ENCODE data around the gene ARL13B.

ARL13B gene

DNA sequence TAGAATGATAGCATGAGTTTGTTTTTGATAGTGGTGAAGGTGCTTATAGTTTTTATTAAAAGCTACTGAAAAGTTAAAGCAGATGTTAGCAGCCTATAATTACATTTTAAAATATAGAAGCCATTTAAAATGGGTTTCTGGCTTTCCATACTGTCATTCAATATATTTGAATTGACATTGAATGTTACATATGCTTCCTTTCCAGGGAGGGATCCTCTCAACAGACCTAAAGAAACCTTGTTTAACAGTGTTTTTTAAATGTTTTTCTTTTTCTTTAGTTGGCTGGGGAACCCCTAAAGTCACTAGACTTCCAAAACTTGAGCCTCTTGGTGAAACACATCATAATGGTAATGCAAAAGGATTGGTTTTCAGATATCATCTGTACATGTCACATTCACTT, 70.6 kb downstream of the ARL13B start:
- H4K91ac ChIP-seq (ENCODE audit: low read depth, low read length, poor library complexity), result no peak overlapping the region
- H3K4me3 ChIP-seq (ENCODE audit: low read length in 2 of 2), result no peak overlapping the region
- H2BK5ac ChIP-seq (ENCODE audit: low read length), result no peak overlapping the region

DNA sequence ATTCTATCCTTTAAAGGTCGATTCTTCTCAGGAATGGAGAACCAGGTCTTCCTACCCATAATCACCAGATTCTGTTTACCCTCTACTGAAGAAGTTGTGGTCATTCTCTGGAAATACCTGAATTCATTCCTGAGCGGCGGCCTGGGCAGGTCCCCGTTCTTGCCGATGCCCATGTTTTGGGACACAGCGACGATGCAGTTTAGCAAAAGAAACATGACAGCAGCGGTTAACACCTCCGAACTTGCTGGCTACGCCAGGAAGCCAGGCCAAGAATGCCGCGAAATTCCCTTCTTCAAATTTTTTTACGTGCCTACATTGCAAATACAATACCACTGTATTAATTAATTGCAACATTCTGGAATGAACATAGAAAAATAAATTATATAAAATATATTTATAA, 81.3 kb downstream of the ARL13B start:
- H2BK120ac ChIP-seq (ENCODE audit: low read depth, low read length), result no peak overlapping the region
- no peak overlapping the region for H2AFZ ChIP-seq (ENCODE audit: low read length)
- H3K18ac ChIP-seq (ENCODE audit: low read length), result no peak overlapping the region
- no peaks in the 10 kb centered on the region for H3K9me3 ChIP-seq (replicated peaks in 1 of 2; ENCODE audit: control insufficient read depth in 2 of 2, insufficient read depth in 1 of 2, low read depth in 1 of 2, low read length in 2 of 2)
- H3K23ac ChIP-seq (ENCODE audit: low read depth, low read length, poor library complexity), result no peak overlapping the region
- no peak for DNase-seq (ENCODE audit: low spot score)
- H3K4me3 ChIP-seq (ENCODE audit: low read length in 2 of 2), result no peak overlapping the region
- no peak overlapping the region for H2BK12ac ChIP-seq (ENCODE audit: low read length)
- H2BK15ac ChIP-seq (ENCODE audit: low read length), result no peak overlapping the region
- H4K91ac ChIP-seq (ENCODE audit: low read depth, low read length, poor library complexity), result no peak overlapping the region
- H3K79me1 ChIP-seq (ENCODE audit: low read depth, low read length), result peaks cover 2% of the 10 kb centered on the region
- no peak overlapping the region for H3K14ac ChIP-seq (ENCODE audit: low read length)
- H3K27ac ChIP-seq (replicated peaks; ENCODE audit: low read length), result no peak overlapping the region
- no CpG with 5 or more reads among the region's 13 CpGs for WGBS, 2 donors (ENCODE audit: extremely low coverage in 2 of 2, insufficient read length in 2 of 2, insufficient replicate concordance in 1 of 2)
- no peak overlapping the region for H2BK5ac ChIP-seq (ENCODE audit: low read length)
- H3K4me1 ChIP-seq (ENCODE audit: control insufficient read depth in 2 of 2, insufficient read depth in 1 of 2, low read depth in 1 of 2, low read length in 2 of 2), result peaks cover 0 to 3% of the 10 kb centered on the region in 2 donors
- H3K4me2 ChIP-seq (ENCODE audit: insufficient read depth, low read length, poor library complexity, severe bottlenecking), result no peak overlapping the region
- no peak overlapping the region for H3K9ac ChIP-seq (ENCODE audit: low read depth, low read length, poor library complexity)
- peaks cover 0 to 45% of the 10 kb centered on the region in 2 donors for H3K36me3 ChIP-seq (replicated peaks in 1 of 2; ENCODE audit: control insufficient read depth in 2 of 2, insufficient read depth in 2 of 2, low read length in 2 of 2)
- H2AK5ac ChIP-seq (ENCODE audit: low read depth, low read length), result no peak overlapping the region
- H3K27me3 ChIP-seq (ENCODE audit: control insufficient read depth in 3 of 3, insufficient read depth in 3 of 3, low read depth in 1 of 3, low read length in 3 of 3), result no peaks in the 10 kb centered on the region
- no peak overlapping the region for H4K8ac ChIP-seq (ENCODE audit: low read depth, low read length)
- H3K4ac ChIP-seq (ENCODE audit: low read length), result no peak overlapping the region

More for the DNA sequence above, 70.6 kb downstream of the ARL13B start:
- no peak overlapping the region for H4K8ac ChIP-seq (ENCODE audit: low read depth, low read length)
- H3K4ac ChIP-seq (ENCODE audit: low read length), result no peak overlapping the region
- H3K4me2 ChIP-seq (ENCODE audit: insufficient read depth, low read length, poor library complexity, severe bottlenecking), result no peak overlapping the region
- H3K4me1 ChIP-seq (ENCODE audit: control insufficient read depth in 2 of 2, insufficient read depth in 1 of 2, low read depth in 1 of 2, low read length in 2 of 2), result no peaks in the 10 kb centered on the region
- no peaks in the 10 kb centered on the region for H3K79me1 ChIP-seq (ENCODE audit: low read depth, low read length)
- no peak overlapping the region for H3K9ac ChIP-seq (ENCODE audit: low read depth, low read length, poor library complexity)
- no peak overlapping the region for H3K18ac ChIP-seq (ENCODE audit: low read length)
- H2AK5ac ChIP-seq (ENCODE audit: low read depth, low read length), result no peak overlapping the region
- no peak for DNase-seq (ENCODE audit: low spot score)
- peaks cover 0 to 76% of the 10 kb centered on the region in 2 donors for H3K36me3 ChIP-seq (replicated peaks in 1 of 2; ENCODE audit: control insufficient read depth in 2 of 2, insufficient read depth in 2 of 2, low read length in 2 of 2)
- H3K14ac ChIP-seq (ENCODE audit: low read length), result no peak overlapping the region
- H3K27ac ChIP-seq (replicated peaks; ENCODE audit: low read length), result no peak overlapping the region
- no peak overlapping the region for H2BK12ac ChIP-seq (ENCODE audit: low read length)
- no peak overlapping the region for H2AFZ ChIP-seq (ENCODE audit: low read length)
- no peak overlapping the region for H2BK120ac ChIP-seq (ENCODE audit: low read depth, low read length)
- H2BK15ac ChIP-seq (ENCODE audit: low read length), result no peak overlapping the region
- H3K9me3 ChIP-seq (replicated peaks in 1 of 2; ENCODE audit: control insufficient read depth in 2 of 2, insufficient read depth in 1 of 2, low read depth in 1 of 2, low read length in 2 of 2), result no peaks in the 10 kb centered on the region
- no peak overlapping the region for H3K23ac ChIP-seq (ENCODE audit: low read depth, low read length, poor library complexity)
- H3K27me3 ChIP-seq (ENCODE audit: control insufficient read depth in 3 of 3, insufficient read depth in 3 of 3, low read depth in 1 of 3, low read length in 3 of 3), result no peaks in the 10 kb centered on the region

DNA sequence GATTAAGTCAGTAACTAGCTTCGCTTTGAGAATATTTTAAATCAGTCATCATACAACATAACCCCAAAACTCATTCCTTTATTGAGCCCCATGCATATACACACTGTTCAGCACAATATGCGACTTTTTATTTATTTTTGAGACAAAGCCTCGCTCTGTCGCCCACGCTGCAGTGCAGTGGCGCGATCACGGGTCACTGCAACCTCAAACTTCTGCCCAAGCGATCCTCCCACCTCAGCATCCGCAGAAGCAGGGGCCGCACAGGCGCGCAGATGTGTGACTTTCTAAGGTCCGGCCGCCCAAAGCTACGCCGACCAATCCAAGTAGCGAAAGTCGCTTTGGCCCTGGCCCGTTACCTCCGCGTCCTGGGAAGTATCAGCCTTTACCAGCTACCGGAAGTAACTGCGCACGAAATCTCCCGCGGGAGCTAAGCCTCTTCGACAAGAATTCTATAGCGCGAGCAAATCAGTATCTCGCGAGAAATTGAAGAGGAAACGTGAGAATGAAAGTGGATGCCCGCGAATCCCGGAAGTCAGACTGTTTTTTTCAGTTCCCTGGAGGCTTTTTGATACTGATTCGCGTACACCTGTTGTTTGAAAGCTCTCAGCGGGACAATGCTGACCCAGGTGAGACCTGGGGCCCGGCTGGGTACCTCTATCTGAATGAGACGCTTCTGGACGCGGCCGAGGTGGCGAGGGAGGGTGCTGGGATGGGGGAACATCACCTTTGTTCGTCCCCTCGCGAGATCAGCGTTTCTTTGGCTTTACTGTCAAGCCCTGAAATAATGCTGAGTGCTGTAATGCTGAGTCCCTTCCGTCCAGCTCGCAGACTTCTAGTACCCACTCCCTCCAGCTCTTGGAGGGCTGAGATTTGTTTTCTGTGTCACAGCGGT, 82.8 kb downstream of the ARL13B start, which contains the start of the genes DHFR2 and NSUN3:
Gene DHFR2 (minus strand): TSS at position 404 of the 892 bp plus-strand sequence. CDS start 1,405 bp downstream, outside the sequence.
Gene NSUN3 (plus strand): TSS at position 549 of the 892 bp plus-strand sequence. CDS start 66 bp downstream, at position 615.
- Histone ChIP-seq H3K9me3 (replicated peaks in 1 of 2; ENCODE audit: control insufficient read depth in 2 of 2, insufficient read depth in 1 of 2, low read depth in 1 of 2, low read length in 2 of 2) (peaks cover 0 to 6% of the 10 kb centered on the region in 2 donors), H3K4me1 (ENCODE audit: control insufficient read depth in 2 of 2, insufficient read depth in 1 of 2, low read depth in 1 of 2, low read length in 2 of 2) (peaks cover 0 to 3% of the 10 kb centered on the region in 2 donors), H3K4me3 (ENCODE audit: low read length in 2 of 2) (peak within 1 kb of the TSS; percentile 59 to 93), H3K79me1 (ENCODE audit: low read depth, low read length) (peaks cover 2% of the 10 kb centered on the region), H3K18ac (ENCODE audit: low read length) (peak within 1 kb of the TSS; percentile 97), H4K8ac (ENCODE audit: low read depth, low read length) (peak within 1 kb of the TSS; percentile 82), H3K4ac (ENCODE audit: low read length) (peak within 1 kb of the TSS; percentile 53), H2BK5ac (ENCODE audit: low read length) (peak within 1 kb of the TSS; percentile 94), H2BK120ac (ENCODE audit: low read depth, low read length) (no peak within 1 kb of the TSS), H3K9ac (ENCODE audit: low read depth, low read length, poor library complexity) (peak within 1 kb of the TSS; percentile 70), H3K4me2 (ENCODE audit: insufficient read depth, low read length, poor library complexity, severe bottlenecking) (peak within 1 kb of the TSS; percentile 65), H3K14ac (ENCODE audit: low read length) (no peak within 1 kb of the TSS), H4K91ac (ENCODE audit: low read depth, low read length, poor library complexity) (no peak within 1 kb of the TSS), H2AFZ (ENCODE audit: low read length) (peak within 1 kb of the TSS; percentile 94), H2BK12ac (ENCODE audit: low read length) (no peak within 1 kb of the TSS), H2AK5ac (ENCODE audit: low read depth, low read length) (peak within 1 kb of the TSS; percentile 7), H3K23ac (ENCODE audit: low read depth, low read length, poor library complexity) (no peak within 1 kb of the TSS), H2BK15ac (ENCODE audit: low read length) (no peak within 1 kb of the TSS), H3K27ac (replicated peaks; ENCODE audit: low read length) (peak within 1 kb of the TSS; percentile 88), H3K27me3 (ENCODE audit: control insufficient read depth in 3 of 3, insufficient read depth in 3 of 3, low read depth in 1 of 3, low read length in 3 of 3) (no peaks in the 10 kb centered on the region), H3K36me3 (replicated peaks in 1 of 2; ENCODE audit: control insufficient read depth in 2 of 2, insufficient read depth in 2 of 2, low read length in 2 of 2) (peaks cover 0 to 49% of the 10 kb centered on the region in 2 donors)
- no CpG with 5 or more reads among the region's 52 CpGs for WGBS, 2 donors (ENCODE audit: extremely low coverage in 2 of 2, insufficient read length in 2 of 2, insufficient replicate concordance in 1 of 2)
- DNase-seq (ENCODE audit: low spot score), result peak; percentile 95

DNA sequence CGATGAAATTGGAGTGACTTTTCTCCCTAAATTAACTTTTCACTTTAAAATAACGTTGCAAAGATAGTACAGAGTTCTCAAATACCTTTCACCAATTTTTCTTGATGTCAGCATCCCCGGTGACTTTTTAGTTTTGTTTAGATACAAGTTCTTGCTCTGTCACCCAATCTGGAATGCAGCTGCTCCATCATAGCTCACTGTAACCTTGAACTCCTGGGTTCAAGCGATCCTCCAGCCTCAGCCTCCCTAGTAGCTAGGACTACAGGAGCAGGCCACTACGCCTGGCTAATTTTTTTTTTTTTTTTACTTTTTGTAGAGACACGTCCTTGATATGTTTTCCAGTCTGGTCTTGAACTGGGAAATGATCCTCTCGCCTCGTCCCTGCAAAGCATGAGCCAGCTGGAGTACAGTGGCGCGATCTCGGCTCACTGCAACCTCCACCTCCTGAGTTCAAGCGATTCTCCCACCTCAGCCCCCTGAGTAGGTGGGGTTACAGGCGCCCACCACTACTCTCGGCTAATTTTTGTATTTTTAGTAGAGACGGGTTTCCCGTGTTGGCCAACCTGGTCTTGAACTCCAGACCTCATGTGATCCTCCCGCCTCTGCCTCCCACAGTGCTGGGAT, 83.7 kb downstream of the ARL13B start:
- no peak overlapping the region for H2BK5ac ChIP-seq (ENCODE audit: low read length)
- no peak overlapping the region for H2BK15ac ChIP-seq (ENCODE audit: low read length)
- no peak overlapping the region for H3K4ac ChIP-seq (ENCODE audit: low read length)
- H3K9me3 ChIP-seq (replicated peaks in 1 of 2; ENCODE audit: control insufficient read depth in 2 of 2, insufficient read depth in 1 of 2, low read depth in 1 of 2, low read length in 2 of 2), result peaks cover 0 to 6% of the 10 kb centered on the region in 2 donors
- peak overlapping the region; percentile 94 for H2AFZ ChIP-seq (ENCODE audit: low read length)
- H3K14ac ChIP-seq (ENCODE audit: low read length), result no peak overlapping the region
- no peak overlapping the region for H3K23ac ChIP-seq (ENCODE audit: low read depth, low read length, poor library complexity)
- H3K9ac ChIP-seq (ENCODE audit: low read depth, low read length, poor library complexity), result no peak overlapping the region
- H3K27me3 ChIP-seq (ENCODE audit: control insufficient read depth in 3 of 3, insufficient read depth in 3 of 3, low read depth in 1 of 3, low read length in 3 of 3), result no peaks in the 10 kb centered on the region
- H3K18ac ChIP-seq (ENCODE audit: low read length), result no peak overlapping the region
- DNase-seq (ENCODE audit: low spot score), result no peak
- peak overlapping the region; percentile 88 for H3K27ac ChIP-seq (replicated peaks; ENCODE audit: low read length)
- H2BK12ac ChIP-seq (ENCODE audit: low read length), result no peak overlapping the region
- peaks cover 0 to 3% of the 10 kb centered on the region in 2 donors for H3K4me1 ChIP-seq (ENCODE audit: control insufficient read depth in 2 of 2, insufficient read depth in 1 of 2, low read depth in 1 of 2, low read length in 2 of 2)
- no peak overlapping the region for H4K8ac ChIP-seq (ENCODE audit: low read depth, low read length)
- peak overlapping the region; percentile 40 for H3K4me2 ChIP-seq (ENCODE audit: insufficient read depth, low read length, poor library complexity, severe bottlenecking)
- no peak overlapping the region for H4K91ac ChIP-seq (ENCODE audit: low read depth, low read length, poor library complexity)
- peaks cover 2% of the 10 kb centered on the region for H3K79me1 ChIP-seq (ENCODE audit: low read depth, low read length)
- H3K36me3 ChIP-seq (replicated peaks in 1 of 2; ENCODE audit: control insufficient read depth in 2 of 2, insufficient read depth in 2 of 2, low read length in 2 of 2), result peaks cover 0 to 52% of the 10 kb centered on the region in 2 donors
- no peak overlapping the region for H2BK120ac ChIP-seq (ENCODE audit: low read depth, low read length)
- peak overlapping the region; percentile 59 to 93 for H3K4me3 ChIP-seq (ENCODE audit: low read length in 2 of 2)
- H2AK5ac ChIP-seq (ENCODE audit: low read depth, low read length), result peak overlapping the region; percentile 7
- WGBS, 2 donors (ENCODE audit: extremely low coverage in 2 of 2, insufficient read length in 2 of 2, insufficient replicate concordance in 1 of 2), result no CpG with 5 or more reads among the region's 17 CpGs
